ENCODE results near the gene CBLC.

- TF ChIP-seq ZNF768 (tag by site-specific recombination; IDR thresholded peaks at IDR 0.05) (peak; percentile 78), ZNF791 (tag by site-specific recombination; IDR thresholded peaks at IDR 0.05) (no peak), ZNF114 (tag by site-specific recombination; IDR thresholded peaks at IDR 0.05) (no peak), TCF7L2 (IDR thresholded peaks at IDR 0.05; ENCODE audit: borderline replicate concordance, low read depth, low read length) (no peak), ZNF792 (tag by site-specific recombination; IDR thresholded peaks at IDR 0.05) (no peak), TRIM28 (IDR thresholded peaks at IDR 0.05; ENCODE audit: borderline replicate concordance, low read length) (no peak), ZNF350 (tag by site-specific recombination; IDR thresholded peaks at IDR 0.05) (no peak)
Measured at GRCh38 chr19:44788971-44789370, 11.3 kb downstream of the CBLC start.
